Fibroblast of lung (primary cell): ENCODE measurements around the gene CPS1. TPM values are rescaled to one million over a fixed set of nuclear protein-coding genes. Genes with fewer than 3 reads are reported as not detected.

Source experiments
- DNase-seq, 2 donors: peaks; one replicate each; pipeline versions ENCODE4 v3.0.0 to v3.0.0-alpha.2; 2010; ENCODE audit warnings: low read depth in 2 of 2
- H2AFZ ChIP-seq: 2 replicates; pipeline ENCODE4 v1.5.1; 2012; ENCODE audit warnings: low read length, control low read depth, inconsistent platforms
- H3K27ac ChIP-seq: 2 replicates; pipeline ENCODE4 v1.5.1; 2011; ENCODE audit warnings: low read length, control low read depth; ENCODE audit not compliant: insufficient read depth
- H3K27me3 ChIP-seq: 2 replicates; pipeline ENCODE4 v1.5.1; 2011; ENCODE audit warnings: mild to moderate bottlenecking, low read length; ENCODE audit not compliant: control insufficient read depth, insufficient read depth
- H3K36me3 ChIP-seq: 2 replicates; pipeline ENCODE4 v1.5.1; 2011; ENCODE audit warnings: low read length; ENCODE audit not compliant: control insufficient read depth, insufficient read depth
- H3K4me1 ChIP-seq: 2 replicates; pipeline ENCODE4 v1.5.1; 2011; ENCODE audit warnings: low read length; ENCODE audit not compliant: control insufficient read depth, insufficient read depth; ENCODE audit errors: extremely low read depth
- H3K4me2 ChIP-seq: 2 replicates; pipeline ENCODE4 v1.5.1; 2011; ENCODE audit warnings: low read length, control low read depth; ENCODE audit not compliant: insufficient read depth; ENCODE audit errors: extremely low read depth
- H3K4me3 ChIP-seq, 4 experiments: fragments of 200-600 bp in 1 of 4; sonication (generic) in 1 of 4; replicated peaks in 1 of 4; 2 replicates each; pipeline ENCODE4 v1.5.1; 2011 to 2016; ENCODE audit warnings: low read length in 4 of 4, low read depth in 3 of 4, mild to moderate bottlenecking in 3 of 4, control low read depth in 2 of 4, inconsistent platforms in 1 of 4, mixed read lengths in 1 of 4; ENCODE audit not compliant: insufficient read depth in 1 of 4; ENCODE audit errors: control extremely low read depth in 1 of 4
- H3K79me2 ChIP-seq: 2 replicates; pipeline ENCODE4 v1.5.1; 2012; ENCODE audit warnings: mild to moderate bottlenecking, low read length, inconsistent platforms; ENCODE audit not compliant: control insufficient read depth, insufficient read depth
- H3K9ac ChIP-seq: 2 replicates; pipeline ENCODE4 v1.5.1; 2011; ENCODE audit warnings: mild to moderate bottlenecking, low read length, control low read depth; ENCODE audit not compliant: insufficient read depth
- H3K9me3 ChIP-seq: 2 replicates; pipeline ENCODE4 v1.5.1; 2012; ENCODE audit warnings: low read depth, low read length; ENCODE audit not compliant: control insufficient read depth, insufficient read depth
- H4K20me1 ChIP-seq: 2 replicates; pipeline ENCODE4 v1.5.1; 2011; ENCODE audit warnings: low read length; ENCODE audit not compliant: control insufficient read depth, insufficient read depth; ENCODE audit errors: extremely low read depth
- CTCF ChIP-seq, 2 donors: IDR thresholded peaks in 1 of 2; conservative IDR thresholded peaks in 1 of 2; 1 replicate in 1 of 2; 2 replicates in 1 of 2; pipeline ENCODE4 v1.5.1; 2011 to 2012; ENCODE audit warnings: low read length in 2 of 2, control low read depth in 1 of 2, inconsistent platforms in 1 of 2, low read depth in 1 of 2, mild to moderate bottlenecking in 1 of 2
- EZH2 ChIP-seq: IDR thresholded peaks from 2 replicates; pipeline ENCODE4 v1.5.1; 2012; ENCODE audit warnings: low read length, control low read depth, mild to moderate bottlenecking; ENCODE audit errors: missing control alignments
- polyA plus RNA-seq, 2 donors: library from polyadenylated mRNA; depleted of rRNA in 1 of 2; stranded (reverse) in 1 of 2; unstranded in 1 of 2; fragments of >200 nt; gene quantifications; 2 replicates each; pipeline ENCODE4 v1.2.1, GENCODE V29; 2011 to 2012; ENCODE audit warnings: missing spikeins in 1 of 2
- total RNA-seq: library from RNA; depleted of rRNA; stranded (reverse); fragments of >200 nt; gene quantifications from 2 replicates; pipeline ENCODE4 v1.2.1, GENCODE V29; 2014

CPS1 gene
- total and polyA plus RNA-seq, 2 donors (not counting 1 experiment from before 2014, with no cell fraction given) = 25.7 to 27.4 TPM

DNA sequence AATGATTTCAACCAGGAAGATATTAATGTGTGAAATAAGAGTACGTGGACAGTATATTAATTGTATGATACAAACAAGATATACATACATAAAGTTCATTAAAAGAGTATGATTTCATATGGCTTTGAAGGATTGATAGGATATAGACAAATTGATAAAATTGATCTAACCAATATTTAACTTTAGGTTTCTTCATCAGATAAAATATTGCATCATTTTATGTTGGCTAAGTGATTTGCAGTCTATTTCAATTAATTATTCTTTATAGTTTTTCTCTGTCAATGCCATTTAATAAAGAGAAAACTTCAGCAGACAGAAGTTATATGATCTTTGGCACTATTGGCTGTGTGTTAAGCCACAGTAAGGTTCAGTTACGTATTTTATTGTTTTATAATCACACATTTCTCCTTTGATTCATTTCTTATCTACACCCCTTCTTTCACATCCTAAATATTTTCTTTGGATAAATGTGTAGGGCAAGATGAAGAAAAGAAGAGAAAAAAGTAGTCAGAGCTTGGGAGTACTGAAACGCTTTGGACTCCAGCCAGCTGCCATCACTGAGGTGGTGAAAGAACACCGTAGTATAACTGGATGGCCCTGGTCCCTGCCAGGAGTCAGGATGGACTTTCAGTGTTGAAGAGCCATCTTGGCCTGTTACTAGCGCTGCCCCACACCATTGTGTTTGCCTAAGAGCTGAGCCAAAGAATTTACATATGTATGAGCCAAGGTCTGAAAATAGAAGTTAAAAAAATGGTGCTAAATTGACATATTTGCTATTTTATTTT lies 9.8 kb upstream of the CPS1 start:
- Histone ChIP-seq H3K27me3 (no peaks in the 10 kb centered on the region), H4K20me1 (no peaks in the 10 kb centered on the region), H3K9ac (no peak overlapping the region), H3K79me2 (no peaks in the 10 kb centered on the region), H3K4me2 (no peak overlapping the region), H2AFZ (no peak overlapping the region), H3K36me3 (no peaks in the 10 kb centered on the region), H3K9me3 (no peaks in the 10 kb centered on the region), H3K27ac (no peak overlapping the region), H3K4me1 (no peaks in the 10 kb centered on the region), H3K4me3 (no peak overlapping the region)
- TF ChIP-seq EZH2 = no peak
- no peak for TF ChIP-seq CTCF (conservative IDR thresholded peaks at IDR 0.05 in 1 of 2, IDR thresholded peaks at IDR 0.05 in 1 of 2; ENCODE audit: low read depth in 1 of 2, low read length in 2 of 2)
- DNase-seq = no peak

DNA sequence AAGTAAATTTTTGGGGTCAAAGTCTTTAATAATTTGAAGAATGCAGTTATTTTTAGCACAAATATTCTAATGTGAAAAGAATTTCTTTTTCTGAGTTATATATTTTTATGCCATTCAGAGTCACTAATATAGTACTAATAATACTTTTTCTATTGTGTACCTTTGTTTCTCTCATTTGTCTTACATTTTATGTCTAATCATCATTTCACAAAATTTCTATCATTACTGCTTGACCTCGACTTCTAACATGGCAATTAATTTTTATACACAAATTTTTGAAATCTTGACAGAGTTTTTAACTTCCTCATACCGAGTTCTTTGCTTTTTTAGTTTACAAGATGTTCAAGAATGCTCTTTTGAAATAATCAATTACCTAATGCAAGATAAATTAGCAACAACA lies 8.4 kb upstream of the CPS1 start:
- no peak overlapping the region for H3K4me3 ChIP-seq
- H3K9me3 ChIP-seq = no peaks in the 10 kb centered on the region
- H3K36me3 ChIP-seq = no peaks in the 10 kb centered on the region
- no peaks in the 10 kb centered on the region for H4K20me1 ChIP-seq
- no peaks in the 10 kb centered on the region for H3K27me3 ChIP-seq
- no peak overlapping the region for H3K4me2 ChIP-seq
- H2AFZ ChIP-seq = no peak overlapping the region
- no peak overlapping the region for H3K27ac ChIP-seq
- no peak for DNase-seq
- no peaks in the 10 kb centered on the region for H3K79me2 ChIP-seq
- H3K9ac ChIP-seq = no peak overlapping the region
- TF ChIP-seq EZH2 = no peak
- TF ChIP-seq CTCF (conservative IDR thresholded peaks at IDR 0.05 in 1 of 2, IDR thresholded peaks at IDR 0.05 in 1 of 2; ENCODE audit: low read depth in 1 of 2, low read length in 2 of 2) = no peak
- no peaks in the 10 kb centered on the region for H3K4me1 ChIP-seq

DNA sequence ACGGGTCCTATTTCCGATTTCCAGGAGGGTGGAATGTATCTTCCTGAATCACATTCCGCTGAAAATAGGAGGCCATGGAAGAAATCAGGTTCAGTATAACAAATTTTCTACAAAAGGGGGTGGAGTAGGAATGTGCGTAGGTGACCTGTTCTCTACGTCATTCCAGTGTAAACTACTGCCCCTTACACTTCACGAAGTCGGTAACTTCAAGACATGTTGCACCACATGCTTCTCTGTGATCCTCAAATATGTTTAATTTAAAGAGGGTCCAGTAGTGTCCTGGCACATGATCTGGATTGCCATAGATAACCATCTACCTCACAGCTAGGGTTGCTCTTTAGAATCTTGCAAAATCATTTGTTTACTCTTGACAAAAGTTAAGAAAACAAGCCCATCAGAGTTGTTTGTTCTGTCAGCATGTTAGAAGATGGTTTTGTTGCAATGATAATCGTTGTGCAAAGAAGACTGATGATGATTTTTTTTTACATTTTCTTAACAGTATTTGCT lies 7.5 kb upstream of the CPS1 start:
- Histone ChIP-seq H3K79me2 (no peaks in the 10 kb centered on the region), H3K4me1 (peaks cover 3% of the 10 kb centered on the region), H3K36me3 (no peaks in the 10 kb centered on the region), H3K27ac (no peak overlapping the region), H3K4me2 (no peak overlapping the region), H3K4me3 (no peak overlapping the region), H4K20me1 (no peaks in the 10 kb centered on the region), H3K9ac (no peak overlapping the region), H3K9me3 (no peaks in the 10 kb centered on the region), H3K27me3 (no peaks in the 10 kb centered on the region), H2AFZ (no peak overlapping the region)
- TF ChIP-seq CTCF (conservative IDR thresholded peaks at IDR 0.05 in 1 of 2, IDR thresholded peaks at IDR 0.05 in 1 of 2; ENCODE audit: low read depth in 1 of 2, low read length in 2 of 2) = no peak
- TF ChIP-seq EZH2 = no peak
- DNase-seq = no peak
